ENCODE data around the gene NUDT3. TPM values are rescaled to one million over a fixed set of nuclear protein-coding genes. Genes with fewer than 3 reads are reported as not detected.

Gene NUDT3
- total RNA-seq, 1 experiment from 2014 or later: 25.2 TPM

- intact Hi-C loops (cut with micrococcal nuclease): no loop called here
- CTCF ChIA-PET: interaction anchor here (0.9 kb wide), 1 partner anchor 109 kb away, joined by 3 read pairs; no protein-coding TSS in a partner anchor
- no peaks in the 10 kb centered on the region for H3K27me3 ChIP-seq (ENCODE audit: insufficient read depth, low read length)
- no peaks in the 10 kb centered on the region for H3K9me2 ChIP-seq (ENCODE audit: insufficient read depth)
- no TSS peak for BruUV-seq (replicated peaks)
- peaks cover 5% of the 10 kb centered on the region; the same call in 1 of the 2 replicates for H4K20me1 ChIP-seq (ENCODE audit: insufficient read depth)
- no peak for ATAC-seq
- peaks cover 62% of the 10 kb centered on the region for H3K79me2 ChIP-seq (ENCODE audit: insufficient read depth, low read length)
- TF ChIP-seq MAX (IDR thresholded peaks at IDR 0.05) (no peak), SIN3A (IDR thresholded peaks at IDR 0.05; ENCODE audit: low read depth) (no peak), EZH2 (IDR thresholded peaks at IDR 0.05) (no peak), ATF3 (IDR thresholded peaks at IDR 0.05) (no peak), SP1 (IDR thresholded peaks at IDR 0.05; ENCODE audit: low read depth) (no peak)
- peaks cover 0 to 4% of the 10 kb centered on the region in 2 experiments; a peak in 2 of 4 replicates for H3K4me1 ChIP-seq (ENCODE audit: control insufficient read depth in 1 of 2, insufficient read depth in 2 of 2, low read length in 2 of 2)
- H3K4me2 ChIP-seq (ENCODE audit: low read length): no peak overlapping the region
- no peak overlapping the region for H3K4me3 ChIP-seq (replicated peaks in 1 of 2; ENCODE audit: low read depth in 1 of 2, low read length in 2 of 2)
- POLR2A ChIA-PET: no interaction called here
- RAD21 ChIA-PET (ENCODE audit: low non-redundant PET in 1 of 2, low total read pairs in 2 of 2, uncharacterized antibody in 2 of 2, unreplicated experiment in 2 of 2): no interaction called here
- H3K9ac ChIP-seq (ENCODE audit: low read length): no peak overlapping the region
- H2AFZ ChIP-seq (ENCODE audit: low read depth, low read length, poor library complexity, severe bottlenecking): no peak overlapping the region
- no peaks in the 10 kb centered on the region for H3K9me3 ChIP-seq (ENCODE audit: control insufficient read depth in 1 of 2, insufficient read depth in 1 of 2, low read depth in 1 of 2, low read length in 2 of 2)
- DNase-seq (ENCODE audit: low read depth, low spot score): no peak
- no peak overlapping the region for H3K27ac ChIP-seq (ENCODE audit: low read depth, low read length)
- H3K36me3 ChIP-seq (ENCODE audit: control insufficient read depth in 1 of 2, insufficient read depth in 2 of 2, low read length in 2 of 2): no peaks in the 10 kb centered on the region
Observed at GRCh38 chr6:34305497-34305896, 87.0 kb downstream of the NUDT3 start.

GRCh38 chr6:34304164-34304563 lies 88.3 kb downstream of the NUDT3 start:
- DNase-seq (ENCODE audit: low read depth, low spot score): no peak
- Histone ChIP-seq H3K9me3 (ENCODE audit: control insufficient read depth in 1 of 2, insufficient read depth in 1 of 2, low read depth in 1 of 2, low read length in 2 of 2) (no peaks in the 10 kb centered on the region), H3K36me3 (ENCODE audit: control insufficient read depth in 1 of 2, insufficient read depth in 2 of 2, low read length in 2 of 2) (no peaks in the 10 kb centered on the region), H2AFZ (ENCODE audit: low read depth, low read length, poor library complexity, severe bottlenecking) (no peak overlapping the region), H4K20me1 (ENCODE audit: insufficient read depth) (peaks cover 4% of the 10 kb centered on the region; the same call in 1 of the 2 replicates), H3K4me3 (replicated peaks in 1 of 2; ENCODE audit: low read depth in 1 of 2, low read length in 2 of 2) (no peak overlapping the region), H3K27me3 (ENCODE audit: insufficient read depth, low read length) (no peaks in the 10 kb centered on the region), H3K27ac (ENCODE audit: low read depth, low read length) (no peak overlapping the region), H3K79me2 (ENCODE audit: insufficient read depth, low read length) (peaks cover 48% of the 10 kb centered on the region), H3K4me1 (ENCODE audit: control insufficient read depth in 1 of 2, insufficient read depth in 2 of 2, low read length in 2 of 2) (peaks cover 0 to 4% of the 10 kb centered on the region in 2 experiments; a peak in 2 of 4 replicates), H3K9ac (ENCODE audit: low read length) (no peak overlapping the region), H3K9me2 (ENCODE audit: insufficient read depth) (no peaks in the 10 kb centered on the region), H3K4me2 (ENCODE audit: low read length) (no peak overlapping the region)
- no TSS peak for BruUV-seq (replicated peaks)
- CTCF ChIA-PET: no interaction called here
- ATAC-seq: no peak
- intact Hi-C loops (cut with micrococcal nuclease): no loop called here
- RAD21 ChIA-PET (ENCODE audit: low non-redundant PET in 1 of 2, low total read pairs in 2 of 2, uncharacterized antibody in 2 of 2, unreplicated experiment in 2 of 2): no interaction called here
- POLR2A ChIA-PET: no interaction called here
- TF ChIP-seq JUND (IDR thresholded peaks at IDR 0.05): no peak
- no peak for TF ChIP-seq ZFX (IDR thresholded peaks at IDR 0.05)
- no peak for TF ChIP-seq MAX (IDR thresholded peaks at IDR 0.05)
- no peak for TF ChIP-seq EGR1 (IDR thresholded peaks at IDR 0.05; ENCODE audit: low read depth)
- no peak for TF ChIP-seq EZH2phosphoT487 (IDR thresholded peaks at IDR 0.05; ENCODE audit: borderline replicate concordance)
- no peak for TF ChIP-seq ZBTB33 (IDR thresholded peaks at IDR 0.05; ENCODE audit: extremely low read depth, insufficient replicate concordance, low read length)
- TF ChIP-seq REST (IDR thresholded peaks at IDR 0.05; ENCODE audit: low read depth): no peak
- TF ChIP-seq POLR2AphosphoS5 (IDR thresholded peaks at IDR 0.05; ENCODE audit: low read depth, low read length): no peak
- TF ChIP-seq CEBPB (IDR thresholded peaks at IDR 0.05; ENCODE audit: low read depth): no peak
- no peak for TF ChIP-seq POLR2A (IDR thresholded peaks at IDR 0.05; ENCODE audit: borderline replicate concordance, extremely low read depth, insufficient read depth, insufficient read length)
- TF ChIP-seq YY1 (IDR thresholded peaks at IDR 0.05; ENCODE audit: extremely low read depth, insufficient replicate concordance, low read depth, low read length): no peak
- no peak for TF ChIP-seq TCF7L2 (IDR thresholded peaks at IDR 0.05; ENCODE audit: borderline replicate concordance, extremely low read depth, insufficient read depth, insufficient read length)

Data from HCT116 (cell line).